Natural killer cell (primary cell): ENCODE results near the gene RUNX2. TPM values are rescaled to one million over a fixed set of nuclear protein-coding genes. Genes with fewer than 3 reads are reported as not detected.
A peak's percentile ranks its signal among the peaks of the same experiment; 100 is the strongest.

ENCODE experiments used
- ATAC-seq, 3 donors: fragments of 150-1000 bp in 2 of 3; fragments of 200-7000 bp in 1 of 3; cut with Tn5 transposase; 1 replicate in 1 of 3; 2 replicates in 2 of 3; pipeline ENCODE4 v1.10.0; 2021; ENCODE audit warnings: mild to moderate bottlenecking in 2 of 3, moderate library complexity in 2 of 3
- DNase-seq, 2 donors: peaks; one replicate each; pipeline versions ENCODE4 v3.0.0 to v3.0.0-alpha.2; 2013 to 2021; ENCODE audit warnings: mixed read lengths in 1 of 2
- H3K27ac ChIP-seq: one replicate; pipeline ENCODE4 v1.5.1; 2013; ENCODE audit warnings: mild to moderate bottlenecking, low read length
- H3K27me3 ChIP-seq: one replicate; pipeline ENCODE4 v1.6.1; 2013; ENCODE audit warnings: low read length; ENCODE audit not compliant: control insufficient read depth, insufficient read depth
- H3K36me3 ChIP-seq: one replicate; pipeline ENCODE4 v1.6.1; 2013; ENCODE audit warnings: low read length; ENCODE audit not compliant: control insufficient read depth, insufficient read depth
- H3K4me1 ChIP-seq: one replicate; pipeline ENCODE4 v1.6.1; 2013; ENCODE audit warnings: low read length; ENCODE audit not compliant: control insufficient read depth, insufficient read depth
- H3K4me3 ChIP-seq: one replicate; pipeline ENCODE4 v1.5.1; 2013; ENCODE audit warnings: low read length
- H3K9me3 ChIP-seq: one replicate; pipeline ENCODE4 v1.6.1; 2013; ENCODE audit warnings: low read length; ENCODE audit not compliant: control insufficient read depth, insufficient read depth
- H3K27ac Mint-ChIP-seq, 2 donors: one replicate each; pipeline ENCODE4 v1.8.0; 2022; ENCODE audit warnings: mild to moderate bottlenecking in 2 of 2, mixed read lengths in 2 of 2, moderate library complexity in 1 of 2
- H3K27me3 Mint-ChIP-seq, 2 donors: one replicate each; pipeline ENCODE4 v1.8.0; 2022; ENCODE audit warnings: low read depth in 2 of 2, mixed read lengths in 2 of 2
- H3K36me3 Mint-ChIP-seq: one replicate; pipeline ENCODE4 v1.8.0; 2022; ENCODE audit warnings: mixed read lengths
- H3K4me1 Mint-ChIP-seq, 2 donors: one replicate each; pipeline ENCODE4 v1.8.0; 2022; ENCODE audit warnings: mixed read lengths in 2 of 2
- H3K4me3 Mint-ChIP-seq: one replicate; pipeline ENCODE4 v1.8.0; 2022; ENCODE audit warnings: mild to moderate bottlenecking, moderate library complexity, mixed read lengths
- H3K9me3 Mint-ChIP-seq, 2 donors: one replicate each; pipeline ENCODE4 v1.8.0; 2022; ENCODE audit warnings: mixed read lengths in 2 of 2
- WGBS: methylation state at CpG from one replicate; pipeline ENCODE4 v1.1.7; 2013; ENCODE audit warnings: missing lambda C conversion rate; ENCODE audit not compliant: insufficient coverage; 5-methylcytosine and 5-hydroxymethylcytosine counted together
- intact Hi-C: fragments of 100-400 bp; cut with micrococcal nuclease; formaldehyde crosslinking; loops from one replicate; pipeline ENCODE4 v1.14.2; 2022
- total RNA-seq, 4 donors: library from RNA; stranded (reverse); fragments of 120-200 nt in 1 of 4; gene quantifications; one replicate each; pipeline versions ENCODE4 v1.2.3 to v1.2.4, GENCODE V29; 2013 to 2022
- TF ChIP-seq, protein P1 (sequence below): fragments of 200-600 bp; IDR thresholded peaks from one replicate; pipeline ENCODE4 v1.8.0; 2022; ENCODE audit warnings: antibody characterized with exemption

RUNX2 gene
- total RNA-seq, 3 donors from 2014 or later (not counting 1 experiment from before 2014, with no cell fraction given), result 5.0 to 19.2 (median 7.0) TPM

DNA sequence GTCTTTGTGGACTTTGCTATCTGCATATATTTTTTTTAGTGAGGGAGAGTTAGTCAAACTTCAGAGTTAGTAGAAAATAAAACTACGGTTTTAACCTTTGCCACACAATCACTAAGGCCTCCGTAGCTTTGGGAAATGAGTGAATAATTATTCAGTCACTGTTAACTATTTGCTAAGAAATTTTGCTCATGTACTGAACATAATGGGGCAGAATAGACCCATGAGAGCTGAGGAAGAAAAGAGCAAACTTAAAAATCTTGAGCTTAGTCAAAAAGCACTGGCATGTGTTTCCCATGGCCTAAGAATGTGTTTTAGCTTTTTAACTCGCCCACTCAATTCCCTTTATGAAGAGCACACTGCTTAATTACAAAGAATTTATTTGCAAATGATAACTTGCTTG lies 110.0 kb downstream of the RUNX2 start:
- TF ChIP-seq, protein P1, sequence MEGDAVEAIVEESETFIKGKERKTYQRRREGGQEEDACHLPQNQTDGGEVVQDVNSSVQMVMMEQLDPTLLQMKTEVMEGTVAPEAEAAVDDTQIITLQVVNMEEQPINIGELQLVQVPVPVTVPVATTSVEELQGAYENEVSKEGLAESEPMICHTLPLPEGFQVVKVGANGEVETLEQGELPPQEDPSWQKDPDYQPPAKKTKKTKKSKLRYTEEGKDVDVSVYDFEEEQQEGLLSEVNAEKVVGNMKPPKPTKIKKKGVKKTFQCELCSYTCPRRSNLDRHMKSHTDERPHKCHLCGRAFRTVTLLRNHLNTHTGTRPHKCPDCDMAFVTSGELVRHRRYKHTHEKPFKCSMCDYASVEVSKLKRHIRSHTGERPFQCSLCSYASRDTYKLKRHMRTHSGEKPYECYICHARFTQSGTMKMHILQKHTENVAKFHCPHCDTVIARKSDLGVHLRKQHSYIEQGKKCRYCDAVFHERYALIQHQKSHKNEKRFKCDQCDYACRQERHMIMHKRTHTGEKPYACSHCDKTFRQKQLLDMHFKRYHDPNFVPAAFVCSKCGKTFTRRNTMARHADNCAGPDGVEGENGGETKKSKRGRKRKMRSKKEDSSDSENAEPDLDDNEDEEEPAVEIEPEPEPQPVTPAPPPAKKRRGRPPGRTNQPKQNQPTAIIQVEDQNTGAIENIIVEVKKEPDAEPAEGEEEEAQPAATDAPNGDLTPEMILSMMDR, result no peak
- Mint-ChIP-seq H3K9me3 (no peaks in the 10 kb centered on the region), H3K27me3 (no peaks in the 10 kb centered on the region), H3K27ac (no peak overlapping the region), H3K4me3 (no peak overlapping the region), H3K36me3 (no peaks in the 10 kb centered on the region), H3K4me1 (peaks cover 21 to 28% of the 10 kb centered on the region in 2 donors)
- Histone ChIP-seq H3K4me1 (peaks cover 19% of the 10 kb centered on the region), H3K4me3 (no peak overlapping the region), H3K36me3 (peaks cover 12% of the 10 kb centered on the region), H3K27me3 (no peaks in the 10 kb centered on the region), H3K27ac (no peak overlapping the region), H3K9me3 (no peaks in the 10 kb centered on the region)
- intact Hi-C loops, result no loop called here
- ATAC-seq, result no peak
- no CpG with 5 or more reads among the region's 3 CpGs for WGBS
- no peak for DNase-seq

DNA sequence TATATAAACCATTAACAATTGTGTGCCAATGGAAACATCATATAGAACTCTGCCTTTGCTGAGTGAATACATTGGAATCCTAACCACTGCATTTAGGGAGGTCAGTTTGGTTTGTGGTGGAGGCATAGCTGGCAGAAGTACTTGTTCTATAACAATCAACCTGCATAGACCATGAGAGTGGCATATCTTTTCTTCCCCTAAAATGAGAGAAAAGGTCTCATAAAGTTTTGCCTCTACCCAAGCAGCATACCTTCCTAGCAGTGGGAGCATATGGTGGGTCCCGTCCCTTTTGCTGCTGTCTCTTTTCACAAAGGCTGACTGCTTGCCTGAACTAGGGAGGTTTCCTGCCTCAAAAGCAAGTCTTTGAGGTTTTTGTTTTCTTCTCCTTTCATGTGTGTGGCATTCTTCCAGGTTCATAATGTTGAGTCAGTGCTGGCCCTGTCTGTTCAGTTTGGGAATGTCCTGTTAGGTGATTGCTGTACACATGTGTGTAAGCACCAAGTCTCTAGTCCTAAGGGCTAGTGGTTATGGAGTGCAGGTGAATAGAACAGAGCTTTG lies 110.8 kb downstream of the RUNX2 start:
- DNase-seq, result peak in 1 of 2 donors; percentile 41
- peaks cover 17 to 28% of the 10 kb centered on the region in 2 donors for H3K4me1 Mint-ChIP-seq
- WGBS, result 43% methylated on average over 1 of the region's 1 CpG
- H3K4me3 ChIP-seq, result no peak overlapping the region
- H3K9me3 ChIP-seq, result no peaks in the 10 kb centered on the region
- no peaks in the 10 kb centered on the region for H3K36me3 Mint-ChIP-seq
- TF ChIP-seq, protein P1, result no peak
- no peak for ATAC-seq
- H3K27ac ChIP-seq, result no peak overlapping the region
- no peak overlapping the region for H3K4me3 Mint-ChIP-seq
- H3K4me1 ChIP-seq, result peaks cover 20% of the 10 kb centered on the region
- H3K27me3 ChIP-seq, result no peaks in the 10 kb centered on the region
- H3K9me3 Mint-ChIP-seq, result no peaks in the 10 kb centered on the region
- H3K36me3 ChIP-seq, result peaks cover 15% of the 10 kb centered on the region
- intact Hi-C loops, result no loop called here
- H3K27me3 Mint-ChIP-seq, result no peaks in the 10 kb centered on the region
- H3K27ac Mint-ChIP-seq, result no peak overlapping the region

DNA sequence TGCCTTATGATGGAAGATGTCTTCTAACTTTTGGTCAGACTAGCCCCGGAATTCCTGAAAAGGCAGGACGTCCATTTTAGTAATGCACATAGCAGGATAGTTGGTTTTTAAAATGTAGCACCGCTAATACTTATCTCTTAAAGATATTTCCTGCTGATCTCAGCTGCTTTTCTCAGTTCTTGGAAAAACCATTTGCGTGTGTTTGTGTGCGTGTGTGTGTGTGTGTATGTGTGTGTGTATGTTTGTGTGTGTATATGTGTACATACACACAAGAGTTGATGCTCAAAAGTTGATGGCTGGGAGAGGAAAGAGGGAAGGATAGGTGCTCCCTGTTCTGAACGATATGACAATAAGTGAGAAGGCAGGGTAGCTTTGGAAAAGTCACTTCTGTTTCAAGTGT lies 111.3 kb downstream of the RUNX2 start:
- H3K36me3 ChIP-seq, result peaks cover 15% of the 10 kb centered on the region
- no peak overlapping the region for H3K4me3 Mint-ChIP-seq
- DNase-seq, result no peak
- no peaks in the 10 kb centered on the region for H3K27me3 ChIP-seq
- no peak overlapping the region for H3K27ac ChIP-seq
- peak in 1 of 3 donors; percentile 2 for ATAC-seq
- intact Hi-C loops, result no loop called here
- H3K36me3 Mint-ChIP-seq, result no peaks in the 10 kb centered on the region
- H3K4me3 ChIP-seq, result no peak overlapping the region
- no peaks in the 10 kb centered on the region for H3K9me3 ChIP-seq
- H3K4me1 Mint-ChIP-seq, result peaks cover 11 to 23% of the 10 kb centered on the region in 2 donors
- no peak overlapping the region for H3K27ac Mint-ChIP-seq
- H3K27me3 Mint-ChIP-seq, result no peaks in the 10 kb centered on the region
- H3K9me3 Mint-ChIP-seq, result no peaks in the 10 kb centered on the region
- peaks cover 24% of the 10 kb centered on the region for H3K4me1 ChIP-seq
- WGBS, result 62% methylated on average over 6 of the region's 6 CpGs
- TF ChIP-seq, protein P1, result no peak

DNA sequence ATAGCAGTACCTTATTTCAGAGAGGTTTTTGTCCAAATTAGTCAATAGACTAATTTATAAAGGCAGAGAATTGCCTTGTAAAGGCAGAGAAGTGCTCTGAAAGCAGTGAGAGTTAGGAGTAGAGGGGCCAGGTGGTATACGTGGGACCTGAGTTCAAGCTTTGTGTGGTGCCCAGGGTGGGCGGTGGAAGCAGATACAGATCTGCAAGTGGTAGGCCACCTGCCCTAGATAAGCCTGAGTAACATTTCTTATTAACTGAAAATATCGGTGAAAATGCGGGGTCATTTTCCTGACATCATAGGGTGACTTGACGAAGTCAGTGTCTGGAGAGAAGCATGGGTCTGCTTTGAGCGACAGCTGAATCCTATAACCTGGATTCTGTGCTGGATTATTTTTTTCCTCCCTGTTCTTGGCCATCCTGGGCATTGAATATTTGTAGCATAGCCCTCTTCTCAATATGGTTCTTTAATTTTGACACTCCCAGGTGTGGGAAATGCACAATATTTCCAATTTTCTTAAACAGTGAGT lies 111.8 kb downstream of the RUNX2 start:
- H3K27ac ChIP-seq, result no peak overlapping the region
- TF ChIP-seq, protein P1, result no peak
- no peak overlapping the region for H3K4me3 ChIP-seq
- Mint-ChIP-seq H3K4me1 (peaks cover 9 to 22% of the 10 kb centered on the region in 2 donors), H3K36me3 (no peaks in the 10 kb centered on the region), H3K27me3 (no peaks in the 10 kb centered on the region), H3K9me3 (no peaks in the 10 kb centered on the region), H3K27ac (no peak overlapping the region), H3K4me3 (no peak overlapping the region)
- peaks cover 29% of the 10 kb centered on the region for H3K4me1 ChIP-seq
- 73% methylated on average over 6 of the region's 6 CpGs for WGBS
- DNase-seq (no peak), ATAC-seq (peak in 1 of 3 donors; percentile 78)
- H3K9me3 ChIP-seq, result no peaks in the 10 kb centered on the region
- intact Hi-C loops, result no loop called here
- no peaks in the 10 kb centered on the region for H3K27me3 ChIP-seq
- H3K36me3 ChIP-seq, result peaks cover 15% of the 10 kb centered on the region
